Breast epithelium (tissue), 3 donors: ENCODE data around the gene BPIFB3.

Experiments
- POLR2A ChIP-seq: fragments of 450-650 bp; IDR thresholded peaks from one replicate; pipeline ENCODE4 v1.6.1; 2016; ENCODE audit warnings: antibody characterized with exemption, mild to moderate bottlenecking, moderate library complexity
- TF ChIP-seq, protein P1 (sequence below), 3 donors: fragments of 450-650 bp; IDR thresholded peaks; one replicate each; pipeline ENCODE4 v1.5.1; 2016 to 2017; ENCODE audit warnings: antibody characterized with exemption in 3 of 3, mild to moderate bottlenecking in 3 of 3, moderate library complexity in 3 of 3

DNA sequence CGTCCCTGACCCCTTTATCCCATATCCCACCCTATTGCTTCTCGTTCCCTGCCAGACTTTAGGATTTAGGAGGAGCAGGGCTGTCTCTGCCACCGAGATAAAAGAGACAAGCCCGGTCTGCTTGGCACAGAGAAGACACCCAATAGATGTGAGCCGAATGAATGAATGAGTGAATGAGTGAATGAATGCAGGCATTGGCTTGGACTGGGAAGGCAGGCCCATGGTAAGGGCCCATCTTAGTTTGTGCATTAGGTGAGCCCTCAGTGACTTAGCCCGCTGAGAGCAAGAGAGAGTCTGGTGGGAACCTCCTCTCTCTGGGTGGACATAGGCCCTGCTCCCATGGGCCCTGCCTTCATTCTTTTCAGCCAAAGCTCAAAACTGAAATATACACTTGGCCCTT, 23.1 kb upstream of the BPIFB3 start:
- TF ChIP-seq, protein P1, sequence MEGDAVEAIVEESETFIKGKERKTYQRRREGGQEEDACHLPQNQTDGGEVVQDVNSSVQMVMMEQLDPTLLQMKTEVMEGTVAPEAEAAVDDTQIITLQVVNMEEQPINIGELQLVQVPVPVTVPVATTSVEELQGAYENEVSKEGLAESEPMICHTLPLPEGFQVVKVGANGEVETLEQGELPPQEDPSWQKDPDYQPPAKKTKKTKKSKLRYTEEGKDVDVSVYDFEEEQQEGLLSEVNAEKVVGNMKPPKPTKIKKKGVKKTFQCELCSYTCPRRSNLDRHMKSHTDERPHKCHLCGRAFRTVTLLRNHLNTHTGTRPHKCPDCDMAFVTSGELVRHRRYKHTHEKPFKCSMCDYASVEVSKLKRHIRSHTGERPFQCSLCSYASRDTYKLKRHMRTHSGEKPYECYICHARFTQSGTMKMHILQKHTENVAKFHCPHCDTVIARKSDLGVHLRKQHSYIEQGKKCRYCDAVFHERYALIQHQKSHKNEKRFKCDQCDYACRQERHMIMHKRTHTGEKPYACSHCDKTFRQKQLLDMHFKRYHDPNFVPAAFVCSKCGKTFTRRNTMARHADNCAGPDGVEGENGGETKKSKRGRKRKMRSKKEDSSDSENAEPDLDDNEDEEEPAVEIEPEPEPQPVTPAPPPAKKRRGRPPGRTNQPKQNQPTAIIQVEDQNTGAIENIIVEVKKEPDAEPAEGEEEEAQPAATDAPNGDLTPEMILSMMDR (IDR thresholded peaks at IDR 0.05): no peak
- no peak for TF ChIP-seq POLR2A
